IPS-15b (cell line): Measurements from ENCODE around the gene KL.

Experiments used
- H3K27me3 ChIP-seq: one replicate; pipeline ENCODE4 v1.6.1; 2013; ENCODE audit warnings: low read length; ENCODE audit not compliant: control insufficient read depth, insufficient read depth
- H3K36me3 ChIP-seq: one replicate; pipeline ENCODE4 v1.6.1; 2013; ENCODE audit warnings: low read length; ENCODE audit not compliant: control insufficient read depth, insufficient read depth
- H3K4me1 ChIP-seq: one replicate; pipeline ENCODE4 v1.6.1; 2013; ENCODE audit warnings: mild to moderate bottlenecking, low read length; ENCODE audit not compliant: control insufficient read depth, insufficient read depth
- H3K4me3 ChIP-seq: one replicate; pipeline ENCODE4 v1.5.1; 2013; ENCODE audit warnings: low read depth, low read length
- H3K9ac ChIP-seq: one replicate; pipeline ENCODE4 v1.6.1; 2013; ENCODE audit warnings: low read depth, mild to moderate bottlenecking, low read length
- H3K9me3 ChIP-seq: one replicate; pipeline ENCODE4 v1.6.1; 2013; ENCODE audit warnings: mild to moderate bottlenecking, low read length; ENCODE audit not compliant: control insufficient read depth, insufficient read depth

KL gene

GRCh38 chr13:33006638-33007037 lies 9.6 kb upstream of the KL start:
- Histone ChIP-seq H3K9me3 (peaks cover 12% of the 10 kb centered on the region), H3K4me1 (peaks cover 11% of the 10 kb centered on the region), H3K27me3 (no peaks in the 10 kb centered on the region), H3K4me3 (no peak overlapping the region), H3K9ac (no peak overlapping the region), H3K36me3 (no peaks in the 10 kb centered on the region)

GRCh38 chr13:33007237-33007636 lies 9.0 kb upstream of the KL start:
- Histone ChIP-seq H3K9me3 (peaks cover 12% of the 10 kb centered on the region), H3K4me3 (no peak overlapping the region), H3K4me1 (peaks cover 11% of the 10 kb centered on the region), H3K27me3 (no peaks in the 10 kb centered on the region), H3K9ac (no peak overlapping the region), H3K36me3 (no peaks in the 10 kb centered on the region)

GRCh38 chr13:33007950-33008349 lies 8.3 kb upstream of the KL start:
- H3K9me3 ChIP-seq: peaks cover 12% of the 10 kb centered on the region
- no peaks in the 10 kb centered on the region for H3K27me3 ChIP-seq
- no peak overlapping the region for H3K4me3 ChIP-seq
- H3K4me1 ChIP-seq: peaks cover 11% of the 10 kb centered on the region
- no peaks in the 10 kb centered on the region for H3K36me3 ChIP-seq
- H3K9ac ChIP-seq: no peak overlapping the region

- no peaks in the 10 kb centered on the region for H3K36me3 ChIP-seq
- no peak overlapping the region for H3K9ac ChIP-seq
- peaks cover 8% of the 10 kb centered on the region for H3K27me3 ChIP-seq
- peaks cover 11% of the 10 kb centered on the region for H3K4me1 ChIP-seq
- H3K9me3 ChIP-seq: peaks cover 12% of the 10 kb centered on the region
- H3K4me3 ChIP-seq: no peak overlapping the region
Observed at GRCh38 chr13:33008946-33009722, 7.1 kb upstream of the KL start.

- peaks cover 32% of the 10 kb centered on the region for H3K27me3 ChIP-seq
Observed at GRCh38 chr13:33011828-33012470, 4.3 kb upstream of the KL start.

GRCh38 chr13:33014291-33014690 lies 1.9 kb upstream of the KL start:
- Histone ChIP-seq H3K4me1 (no peaks in the 10 kb centered on the region), H3K4me3 (no peak overlapping the region), H3K9ac (no peak overlapping the region), H3K36me3 (no peaks in the 10 kb centered on the region), H3K9me3 (no peaks in the 10 kb centered on the region), H3K27me3 (peaks cover 54% of the 10 kb centered on the region)

More at GRCh38 chr13:33011828-33012470, 4.3 kb upstream of the KL start:
- no peak overlapping the region for H3K4me3 ChIP-seq
- H3K4me1 ChIP-seq: no peaks in the 10 kb centered on the region
- H3K36me3 ChIP-seq: no peaks in the 10 kb centered on the region
- peaks cover 12% of the 10 kb centered on the region for H3K9me3 ChIP-seq
- no peak overlapping the region for H3K9ac ChIP-seq

GRCh38 chr13:33015241-33015668 lies 968 bp upstream of the KL start:
- H3K27me3 ChIP-seq: peaks cover 62% of the 10 kb centered on the region
- H3K9me3 ChIP-seq: no peaks in the 10 kb centered on the region
- peak overlapping the region; percentile 35 for H3K4me3 ChIP-seq

GRCh38 chr13:33015791-33016323 lies 366 bp upstream of the KL start:
- H3K9ac ChIP-seq: no peak overlapping the region
- peaks cover 62% of the 10 kb centered on the region for H3K27me3 ChIP-seq
- no peaks in the 10 kb centered on the region for H3K36me3 ChIP-seq
- no peaks in the 10 kb centered on the region for H3K9me3 ChIP-seq
- peak overlapping the region; percentile 35 for H3K4me3 ChIP-seq
- H3K4me1 ChIP-seq: no peaks in the 10 kb centered on the region

More at GRCh38 chr13:33015241-33015668, 968 bp upstream of the KL start:
- Histone ChIP-seq H3K9ac (no peak overlapping the region), H3K36me3 (no peaks in the 10 kb centered on the region), H3K4me1 (no peaks in the 10 kb centered on the region)

GRCh38 chr13:33017323-33017929 lies 1.2 kb downstream of the KL start:
- Histone ChIP-seq H3K4me3 (peak overlapping the region; percentile 53), H3K27me3 (peaks cover 62% of the 10 kb centered on the region), H3K9ac (no peak overlapping the region), H3K4me1 (no peaks in the 10 kb centered on the region), H3K9me3 (no peaks in the 10 kb centered on the region), H3K36me3 (no peaks in the 10 kb centered on the region)

GRCh38 chr13:33018886-33019285 lies 2.7 kb downstream of the KL start:
- Histone ChIP-seq H3K36me3 (no peaks in the 10 kb centered on the region), H3K27me3 (peaks cover 57% of the 10 kb centered on the region), H3K4me3 (no peak overlapping the region), H3K4me1 (no peaks in the 10 kb centered on the region), H3K9me3 (no peaks in the 10 kb centered on the region), H3K9ac (no peak overlapping the region)

GRCh38 chr13:33022986-33023385 lies 6.8 kb downstream of the KL start:
- H3K9me3 ChIP-seq: no peaks in the 10 kb centered on the region
- H3K4me1 ChIP-seq: no peaks in the 10 kb centered on the region
- H3K27me3 ChIP-seq: peaks cover 20% of the 10 kb centered on the region
- H3K36me3 ChIP-seq: no peaks in the 10 kb centered on the region
- H3K4me3 ChIP-seq: no peak overlapping the region
- no peak overlapping the region for H3K9ac ChIP-seq
